PC-3 (cell line): ENCODE data around the gene FILIP1L. TPM values are rescaled to one million over a fixed set of nuclear protein-coding genes. Genes with fewer than 3 reads are reported as not detected.

Experiments
- ATAC-seq: fragments of 200-7000 bp; cut with Tn5 transposase; 2 replicates; pipeline ENCODE4 v1.9.1; 2020; ENCODE audit warnings: mild to moderate bottlenecking, moderate library complexity
- BruUV-seq: library from RNA; stranded (reverse); fragments of 400-500 nt; replicated peaks from 2 replicates; lab custom pipeline; 2021; lab: Mats Ljungman, UMichigan
- CTCF ChIA-PET: fragments of 300-600 bp; sonication (Branson Sonifier 250); formaldehyde crosslinking; loops from one replicate; lab custom pipeline; 2022; ENCODE audit warnings: antibody characterized with exemption; lab: Charles Lee
- POLR2A ChIA-PET: fragments of 300-600 bp; sonication (Branson Sonifier 250); formaldehyde crosslinking; loops from one replicate; lab custom pipeline; 2022; ENCODE audit warnings: antibody characterized with exemption; ENCODE audit not compliant: unreplicated experiment; lab: Charles Lee
- DNase-seq: peaks from one replicate; pipeline ENCODE4 v3.0.0-alpha.2; 2015
- H2AFZ ChIP-seq: fragments of 300-600 bp; sonication (generic); 2 replicates; pipeline ENCODE4 v1.6.0; 2016; ENCODE audit warnings: antibody characterized with exemption, low read length
- H3F3A ChIP-seq: fragments of 300-600 bp; sonication (generic); one replicate; pipeline ENCODE4 v1.6.0; 2017; ENCODE audit warnings: antibody characterized with exemption, low read length, control low read depth, mild to moderate bottlenecking; ENCODE audit not compliant: unreplicated experiment
- H3K27ac ChIP-seq: fragments of 300-600 bp; sonication (generic); 2 replicates; pipeline ENCODE4 v1.5.1; 2016; ENCODE audit warnings: mild to moderate bottlenecking, low read length
- H3K27me3 ChIP-seq: fragments of 300-600 bp; sonication (generic); 2 replicates; pipeline ENCODE4 v1.6.1; 2016; ENCODE audit warnings: low read length, mixed read lengths
- H3K36me3 ChIP-seq: fragments of 300-600 bp; sonication (generic); 2 replicates; pipeline ENCODE4 v1.6.1; 2016; ENCODE audit warnings: low read depth, mixed run types, low read length, mixed read lengths
- H3K4me1 ChIP-seq: fragments of 300-600 bp; sonication (generic); 2 replicates; pipeline ENCODE4 v1.5.1; 2016; ENCODE audit warnings: low read length; ENCODE audit not compliant: insufficient read depth
- H3K4me2 ChIP-seq: fragments of 300-600 bp; sonication (generic); 2 replicates; pipeline ENCODE4 v1.6.0; 2016; ENCODE audit warnings: low read length
- H3K4me3 ChIP-seq: fragments of 300-600 bp; sonication (generic); 2 replicates; pipeline ENCODE4 v1.5.1; 2016; ENCODE audit warnings: mild to moderate bottlenecking, low read length, mixed read lengths
- H3K79me2 ChIP-seq: fragments of 300-600 bp; sonication (generic); 2 replicates; pipeline ENCODE4 v1.6.1; 2017; ENCODE audit warnings: low read length, mixed read lengths
- H3K9ac ChIP-seq: fragments of 300-600 bp; sonication (generic); 2 replicates; pipeline ENCODE4 v1.6.0; 2016; ENCODE audit warnings: mild to moderate bottlenecking, low read length
- H3K9me2 ChIP-seq: fragments of 300-600 bp; sonication (generic); replicated peaks from 2 replicates; pipeline ENCODE4 v1.6.1; 2016; ENCODE audit warnings: mixed run types, low read length, mixed read lengths
- H3K9me3 ChIP-seq: fragments of 300-600 bp; sonication (generic); 2 replicates; pipeline ENCODE4 v1.6.1; 2016; ENCODE audit warnings: low read length, mixed read lengths
- H4K20me1 ChIP-seq: fragments of 300-600 bp; sonication (generic); 2 replicates; pipeline ENCODE4 v1.6.1; 2016; ENCODE audit warnings: low read length, mixed read lengths
- CTCF ChIP-seq: fragments of 300-600 bp; sonication (generic); conservative IDR thresholded peaks from 2 replicates; pipeline ENCODE4 v1.5.1; 2017; ENCODE audit warnings: antibody characterized with exemption, low read depth, mild to moderate bottlenecking, low read length
- EZH2 ChIP-seq: fragments of 300-600 bp; sonication (generic); IDR thresholded peaks from one replicate; pipeline ENCODE4 v1.6.1; 2017; ENCODE audit warnings: antibody characterized with exemption, mild to moderate bottlenecking, low read length; ENCODE audit not compliant: unreplicated experiment
- EZH2phosphoT487 ChIP-seq: fragments of 300-600 bp; sonication (generic); IDR thresholded peaks from 2 replicates; pipeline ENCODE4 v1.6.1; 2018; ENCODE audit warnings: mild to moderate bottlenecking, antibody characterized with exemption, low read length, borderline replicate concordance
- intact Hi-C: fragments of 100-400 bp; cut with micrococcal nuclease; formaldehyde crosslinking; loops from 2 replicates; pipeline ENCODE4 v1.9.0; 2023
- total RNA-seq: library from RNA; depleted of rRNA; stranded (reverse); fragments of >200 nt; gene quantifications from 2 replicates; pipeline ENCODE4 v1.2.3, GENCODE V29; 2014

The FILIP1L gene
- total RNA-seq, 1 experiment from 2014 or later = not detected

GRCh38 chr3:99900248-99900647 is 214.1 kb downstream of the FILIP1L start:
- Histone ChIP-seq H3K9ac (peak overlapping the region; percentile 42; the same call in 1 of the 2 replicates), H3K4me2 (peak overlapping the region; percentile 76), H4K20me1 (no peaks in the 10 kb centered on the region), H3K27me3 (no peaks in the 10 kb centered on the region), H3K4me1 (peaks cover 58% of the 10 kb centered on the region), H3K9me2 (no peaks in the 10 kb centered on the region), H3K9me3 (no peaks in the 10 kb centered on the region), H3F3A (peaks cover 9% of the 10 kb centered on the region), H3K27ac (peak overlapping the region; percentile 82), H3K79me2 (peaks cover 77% of the 10 kb centered on the region), H3K36me3 (no peaks in the 10 kb centered on the region), H3K4me3 (no peak overlapping the region), H2AFZ (no peak overlapping the region)
- CTCF ChIA-PET = interaction anchor here (0.9 kb wide), 1 partner anchor 354 kb away, joined by 6 read pairs; no protein-coding TSS in a partner anchor
- ATAC-seq = no peak
- TF ChIP-seq CTCF (no peak), EZH2 (no peak), EZH2phosphoT487 (no peak)
- BruUV-seq = no TSS peak
- DNase-seq = no peak
- POLR2A ChIA-PET = interaction anchor here (0.6 kb wide), 1 partner anchor 66 kb away, joined by 3 read pairs; no protein-coding TSS in a partner anchor
- intact Hi-C loops = loop anchor here (2.0 to 5.0 kb wide), 2 partner anchors 147 to 362 kb away; partner anchors contain the start of gene TBC1D23

DNA sequence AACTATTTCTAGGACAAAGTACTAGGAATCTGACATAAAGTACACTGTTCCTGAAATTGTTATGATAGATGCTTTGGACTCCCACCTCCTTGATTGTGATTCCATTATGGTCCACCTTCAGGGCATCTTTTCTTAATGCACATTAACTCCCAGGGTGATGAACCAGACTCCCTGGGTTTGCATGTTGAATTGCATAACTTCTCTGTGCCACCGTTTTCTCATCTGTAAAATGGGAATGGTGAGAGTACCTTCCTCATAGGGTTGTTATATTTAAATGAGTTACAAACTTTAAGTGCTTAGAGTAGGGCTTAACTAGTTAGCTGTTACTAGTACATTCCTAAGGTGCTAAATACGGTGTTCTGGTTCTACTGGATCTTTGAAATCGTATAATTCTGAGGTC is 214.7 kb downstream of the FILIP1L start:
- peaks cover 71% of the 10 kb centered on the region for H3K79me2 ChIP-seq
- peaks cover 15% of the 10 kb centered on the region for H3F3A ChIP-seq
- H3K9ac ChIP-seq = no peak overlapping the region
- H3K4me3 ChIP-seq = no peak overlapping the region
- H3K9me3 ChIP-seq = no peaks in the 10 kb centered on the region
- no peaks in the 10 kb centered on the region for H3K27me3 ChIP-seq
- H3K4me1 ChIP-seq = peaks cover 62% of the 10 kb centered on the region
- intact Hi-C loops = loop anchor here (2.0 to 5.0 kb wide), 2 partner anchors 147 to 363 kb away; partner anchors contain the start of gene TBC1D23
- no TSS peak for BruUV-seq
- DNase-seq = no peak
- no peak overlapping the region for H3K4me2 ChIP-seq
- ChIA-PET CTCF (no interaction called here), POLR2A (no interaction called here)
- H3K27ac ChIP-seq = no peak overlapping the region
- no peak for TF ChIP-seq CTCF
- no peak for TF ChIP-seq EZH2phosphoT487
- no peak for TF ChIP-seq EZH2
- no peaks in the 10 kb centered on the region for H4K20me1 ChIP-seq
- no peaks in the 10 kb centered on the region for H3K36me3 ChIP-seq
- no peaks in the 10 kb centered on the region for H3K9me2 ChIP-seq
- H2AFZ ChIP-seq = no peak overlapping the region
- no peak for ATAC-seq

GRCh38 chr3:99896482-99896881 is 217.8 kb downstream of the FILIP1L start:
- peaks cover 38% of the 10 kb centered on the region for H3K4me1 ChIP-seq
- H4K20me1 ChIP-seq = no peaks in the 10 kb centered on the region
- BruUV-seq = no TSS peak
- CTCF ChIA-PET = no interaction called here
- no peaks in the 10 kb centered on the region for H3K36me3 ChIP-seq
- POLR2A ChIA-PET = no interaction called here
- intact Hi-C loops = loop anchor here (2.0 kb wide), 1 partner anchor 54 kb away; no protein-coding TSS in a partner anchor
- peak overlapping the region; percentile 87 for H3K27ac ChIP-seq
- TF ChIP-seq EZH2phosphoT487 (no peak), CTCF (no peak), EZH2 (no peak)
- peaks cover 64% of the 10 kb centered on the region for H3K79me2 ChIP-seq
- no peaks in the 10 kb centered on the region for H3K9me3 ChIP-seq
- H3F3A ChIP-seq = peaks cover 15% of the 10 kb centered on the region
- H3K27me3 ChIP-seq = no peaks in the 10 kb centered on the region
- DNase-seq (no peak), ATAC-seq (no peak)
- no peak overlapping the region for H3K4me3 ChIP-seq
- H3K9me2 ChIP-seq = no peaks in the 10 kb centered on the region
- H2AFZ ChIP-seq = no peak overlapping the region
- 0 out of 2 replicates have a peak overlapping the region, but pooled peaks have one; percentile 1 for H3K9ac ChIP-seq
- peak overlapping the region; percentile 52 for H3K4me2 ChIP-seq
